GM12878 (cell line): ENCODE measurements around the gene NEMF. TPM values are rescaled to one million over a fixed set of nuclear protein-coding genes. Genes with fewer than 3 reads are reported as not detected.

Source experiments
- ATF7 ChIP-seq: fragments of 450-650 bp; IDR thresholded peaks from 2 replicates; pipeline ENCODE4 v1.6.1; 2016; ENCODE audit warnings: low read depth, mild to moderate bottlenecking
- BACH1 ChIP-seq: fragments of 450-650 bp; IDR thresholded peaks from 2 replicates; pipeline ENCODE4 v1.6.1; 2017; ENCODE audit warnings: mild to moderate bottlenecking, borderline replicate concordance
- BMI1 ChIP-seq: fragments of 450-650 bp; IDR thresholded peaks from 2 replicates; pipeline ENCODE4 v1.6.1; 2016; ENCODE audit warnings: mild to moderate bottlenecking, moderate library complexity, borderline replicate concordance
- CEBPB ChIP-seq, 2 experiments: fragments of 150-350 bp in 1 of 2; IDR thresholded peaks; 2 replicates each; pipeline ENCODE4 v1.6.1; 2012 to 2014; ENCODE audit warnings: low read depth in 2 of 2, low read length in 2 of 2, borderline replicate concordance in 1 of 2, inconsistent platforms in 1 of 2
- EZH2 ChIP-seq: IDR thresholded peaks from 2 replicates; pipeline ENCODE4 v1.6.1; 2012; ENCODE audit warnings: low read depth, mild to moderate bottlenecking, control low read depth, inconsistent platforms, low read length, borderline replicate concordance; ENCODE audit not compliant: control insufficient read depth
- IRF4 ChIP-seq: IDR thresholded peaks from 2 replicates; pipeline ENCODE4 v1.6.1; 2011; ENCODE audit warnings: low read depth, low read length
- MXI1 ChIP-seq: fragments of 150-350 bp; IDR thresholded peaks from 2 replicates; pipeline ENCODE4 v1.6.1; 2011; ENCODE audit warnings: low read depth, mild to moderate bottlenecking, inconsistent platforms, low read length, improper control_type of control experiment
- MYC ChIP-seq: IDR thresholded peaks from 2 replicates; pipeline ENCODE4 v1.6.1; 2011; ENCODE audit warnings: mild to moderate bottlenecking, low read length, moderate library complexity, inconsistent platforms; ENCODE audit not compliant: insufficient read depth, insufficient replicate concordance, insufficient read length, severe bottlenecking
- NFXL1 ChIP-seq: fragments of 450-650 bp; IDR thresholded peaks from 2 replicates; pipeline ENCODE4 v1.6.1; 2017; ENCODE audit warnings: antibody characterized with exemption, mild to moderate bottlenecking, borderline replicate concordance
- POLR2AphosphoS5 ChIP-seq: IDR thresholded peaks from 2 replicates; pipeline ENCODE4 v1.6.1; 2011; ENCODE audit warnings: mild to moderate bottlenecking, low read length, inconsistent platforms
- POU2F2 ChIP-seq: IDR thresholded peaks from 3 replicates; pipeline ENCODE4 v1.6.1; 2011; ENCODE audit warnings: low read depth, mild to moderate bottlenecking, low read length, borderline replicate concordance
- RAD51 ChIP-seq: fragments of 450-650 bp; IDR thresholded peaks from 2 replicates; pipeline ENCODE4 v1.6.1; 2016; ENCODE audit warnings: moderate library complexity, mild to moderate bottlenecking, inconsistent platforms
- RB1 ChIP-seq: fragments of 450-650 bp; formaldehyde crosslinking; IDR thresholded peaks from 2 replicates; pipeline ENCODE4 v1.6.1; 2017; ENCODE audit warnings: mild to moderate bottlenecking, borderline replicate concordance
- SIX5 ChIP-seq: IDR thresholded peaks from 2 replicates; pipeline ENCODE4 v1.6.1; 2011; ENCODE audit warnings: mild to moderate bottlenecking, low read depth, low read length, moderate library complexity; ENCODE audit not compliant: severe bottlenecking
- SMAD5 ChIP-seq: IDR thresholded peaks from 2 replicates; pipeline ENCODE4 v1.6.1; 2016; ENCODE audit warnings: antibody characterized with exemption, low read depth
- SRF ChIP-seq, 2 experiments: IDR thresholded peaks; 2 replicates each; pipeline ENCODE4 v1.6.1; 2011; ENCODE audit warnings: low read depth in 2 of 2, low read length in 2 of 2, mild to moderate bottlenecking in 1 of 2, moderate library complexity in 1 of 2
- TAF1 ChIP-seq: IDR thresholded peaks from 2 replicates; pipeline ENCODE4 v1.6.1; 2011; ENCODE audit warnings: mild to moderate bottlenecking, low read depth, low read length, borderline replicate concordance
- TARDBP ChIP-seq: IDR thresholded peaks from 2 replicates; pipeline ENCODE4 v1.6.1; 2016; ENCODE audit warnings: borderline replicate concordance
- TCF3 ChIP-seq: IDR thresholded peaks from 2 replicates; pipeline ENCODE4 v1.6.1; 2012; ENCODE audit warnings: low read depth, mild to moderate bottlenecking, low read length, borderline replicate concordance; ENCODE audit not compliant: insufficient read depth
- ZBED1 ChIP-seq: IDR thresholded peaks from 2 replicates; pipeline ENCODE4 v1.6.1; 2016; ENCODE audit warnings: borderline replicate concordance
- ZNF384 ChIP-seq: IDR thresholded peaks from 2 replicates; pipeline ENCODE4 v1.6.1; 2012; ENCODE audit warnings: low read depth, mild to moderate bottlenecking, low read length, improper control_type of control experiment, borderline replicate concordance
- polyA plus RNA-seq, 11 experiments: library from polyadenylated mRNA; depleted of rRNA in 4 of 11; unstranded in 6 of 11; stranded (reverse) in 5 of 11; fragments of >200 nt; fragmentation: Nextera tagmentation in 4 of 11; fragmentation: Illumina TruSeq in 1 of 11; extraction: Ambion mirVana in 4 of 11; extraction: Trizol in 1 of 11; gene quantifications; 1 replicate in 1 of 11; 2 replicates in 10 of 11; pipeline versions ENCODE4 v1.2.1 to v1.2.3, GENCODE V29; 2011 to 2016; ENCODE audit warnings: inconsistent platforms in 2 of 11, missing spikeins in 2 of 11, low read depth in 1 of 11
- total RNA-seq, 4 experiments: library from RNA; depleted of rRNA in 3 of 4; stranded (reverse); fragments of >200 nt in 3 of 4; fragmentation: Illumina TruSeq in 1 of 4; extraction: Trizol in 1 of 4; gene quantifications; 2 replicates each; pipeline versions ENCODE4 v1.2.1 to v1.2.3, GENCODE V29; 2013 to 2021
- TF ChIP-seq, protein P1 (sequence below): fragments of 450-650 bp; IDR thresholded peaks from 2 replicates; pipeline ENCODE4 v1.6.1; 2016; ENCODE audit warnings: mild to moderate bottlenecking, moderate library complexity, borderline replicate concordance
- TF ChIP-seq, protein P2 (sequence below): IDR thresholded peaks from 2 replicates; pipeline ENCODE4 v1.6.1; 2012; ENCODE audit warnings: low read depth, low read length, improper control_type of control experiment
- TF ChIP-seq, protein P3 (sequence below): fragments of 450-650 bp; IDR thresholded peaks from 2 replicates; pipeline ENCODE4 v1.6.1; 2016; ENCODE audit warnings: mild to moderate bottlenecking

The NEMF gene
- total and polyA plus RNA-seq, 10 of the 15 experiments (the other 5 are each of a cell fraction or from before 2014, with no cell fraction given), result 31.5 to 80.1 (median 61.1) TPM

DNA sequence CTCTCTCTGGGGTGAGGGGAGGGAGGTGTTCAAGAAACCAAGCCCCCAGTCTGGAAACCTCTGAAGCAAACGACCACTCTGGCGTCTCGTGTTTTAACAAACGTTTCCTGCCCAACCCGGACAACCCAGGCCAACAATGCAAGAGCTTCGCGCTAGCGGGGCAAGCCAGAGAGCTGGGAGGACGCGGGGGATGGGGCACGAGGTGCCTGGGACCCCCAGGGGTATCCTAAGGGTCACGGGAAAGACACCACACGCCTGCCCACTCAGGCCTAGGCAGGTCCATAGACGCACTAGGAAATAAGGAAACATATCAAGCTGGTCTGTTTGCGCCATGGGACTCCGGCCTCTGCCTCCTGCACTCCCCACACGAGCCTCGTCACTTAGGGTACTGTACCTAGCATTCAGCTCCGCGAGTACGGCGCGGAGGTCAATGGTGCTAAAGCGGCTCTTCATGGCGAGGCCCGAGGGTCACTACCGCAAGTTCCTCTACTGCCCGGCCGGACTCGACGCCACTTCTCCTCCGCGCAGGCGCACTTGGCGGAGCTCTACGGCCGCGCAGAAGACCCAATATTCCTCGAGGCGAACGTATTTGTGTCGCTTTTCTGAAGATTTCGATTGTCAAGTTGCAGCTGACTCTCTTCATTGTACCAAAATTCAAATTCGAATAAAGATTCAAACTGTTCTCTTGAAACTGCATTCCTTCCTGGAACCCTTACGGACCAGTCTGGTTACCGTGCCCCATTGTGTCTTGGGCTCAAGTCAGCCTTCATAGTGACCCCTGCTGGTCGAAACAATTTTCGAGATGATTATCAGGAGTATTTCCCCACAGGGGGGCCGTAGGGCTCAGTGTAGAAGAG lies at the start of gene NEMF (continued):
- TF ChIP-seq EZH2 (no peak), BMI1 (no peak), MXI1 (peak; percentile 80), ZNF384 (no peak), SRF (IDR thresholded peaks at IDR 0.05; ENCODE audit: low read depth in 2 of 2, low read length in 2 of 2) (no peak), RAD51 (no peak; the same call in 1 of the 2 replicates), SIX5 (no peak), ZBED1 (no peak), TAF1 (peak; percentile 79), BACH1 (no peak), POU2F2 (peak; percentile 79; the same call in 2 of the 3 replicates), MYC (peak; percentile 40), TCF3 (no peak), IRF4 (no peak), SMAD5 (peak; percentile 79; the same call in 1 of the 2 replicates), POLR2AphosphoS5 (peak; percentile 94), CEBPB (IDR thresholded peaks at IDR 0.05; ENCODE audit: borderline replicate concordance in 1 of 2, low read depth in 2 of 2, low read length in 2 of 2) (no peak), ATF7 (peak; percentile 64), NFXL1 (no peak), RB1 (0 out of 2 replicates have a peak, but pooled peaks have one; percentile 55), TARDBP (no peak)
- TF ChIP-seq, protein P1, sequence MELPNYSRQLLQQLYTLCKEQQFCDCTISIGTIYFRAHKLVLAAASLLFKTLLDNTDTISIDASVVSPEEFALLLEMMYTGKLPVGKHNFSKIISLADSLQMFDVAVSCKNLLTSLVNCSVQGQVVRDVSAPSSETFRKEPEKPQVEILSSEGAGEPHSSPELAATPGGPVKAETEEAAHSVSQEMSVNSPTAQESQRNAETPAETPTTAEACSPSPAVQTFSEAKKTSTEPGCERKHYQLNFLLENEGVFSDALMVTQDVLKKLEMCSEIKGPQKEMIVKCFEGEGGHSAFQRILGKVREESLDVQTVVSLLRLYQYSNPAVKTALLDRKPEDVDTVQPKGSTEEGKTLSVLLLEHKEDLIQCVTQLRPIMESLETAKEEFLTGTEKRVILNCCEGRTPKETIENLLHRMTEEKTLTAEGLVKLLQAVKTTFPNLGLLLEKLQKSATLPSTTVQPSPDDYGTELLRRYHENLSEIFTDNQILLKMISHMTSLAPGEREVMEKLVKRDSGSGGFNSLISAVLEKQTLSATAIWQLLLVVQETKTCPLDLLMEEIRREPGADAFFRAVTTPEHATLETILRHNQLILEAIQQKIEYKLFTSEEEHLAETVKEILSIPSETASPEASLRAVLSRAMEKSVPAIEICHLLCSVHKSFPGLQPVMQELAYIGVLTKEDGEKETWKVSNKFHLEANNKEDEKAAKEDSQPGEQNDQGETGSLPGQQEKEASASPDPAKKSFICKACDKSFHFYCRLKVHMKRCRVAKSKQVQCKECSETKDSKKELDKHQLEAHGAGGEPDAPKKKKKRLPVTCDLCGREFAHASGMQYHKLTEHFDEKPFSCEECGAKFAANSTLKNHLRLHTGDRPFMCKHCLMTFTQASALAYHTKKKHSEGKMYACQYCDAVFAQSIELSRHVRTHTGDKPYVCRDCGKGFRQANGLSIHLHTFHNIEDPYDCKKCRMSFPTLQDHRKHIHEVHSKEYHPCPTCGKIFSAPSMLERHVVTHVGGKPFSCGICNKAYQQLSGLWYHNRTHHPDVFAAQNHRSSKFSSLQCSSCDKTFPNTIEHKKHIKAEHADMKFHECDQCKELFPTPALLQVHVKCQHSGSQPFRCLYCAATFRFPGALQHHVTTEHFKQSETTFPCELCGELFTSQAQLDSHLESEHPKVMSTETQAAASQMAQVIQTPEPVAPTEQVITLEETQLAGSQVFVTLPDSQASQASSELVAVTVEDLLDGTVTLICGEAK, result no peak; the same call in 1 of the 2 replicates
- TF ChIP-seq, protein P2, sequence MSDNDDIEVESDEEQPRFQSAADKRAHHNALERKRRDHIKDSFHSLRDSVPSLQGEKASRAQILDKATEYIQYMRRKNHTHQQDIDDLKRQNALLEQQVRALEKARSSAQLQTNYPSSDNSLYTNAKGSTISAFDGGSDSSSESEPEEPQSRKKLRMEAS, result no peak; the same call in 1 of the 2 replicates
- TF ChIP-seq, protein P3, sequence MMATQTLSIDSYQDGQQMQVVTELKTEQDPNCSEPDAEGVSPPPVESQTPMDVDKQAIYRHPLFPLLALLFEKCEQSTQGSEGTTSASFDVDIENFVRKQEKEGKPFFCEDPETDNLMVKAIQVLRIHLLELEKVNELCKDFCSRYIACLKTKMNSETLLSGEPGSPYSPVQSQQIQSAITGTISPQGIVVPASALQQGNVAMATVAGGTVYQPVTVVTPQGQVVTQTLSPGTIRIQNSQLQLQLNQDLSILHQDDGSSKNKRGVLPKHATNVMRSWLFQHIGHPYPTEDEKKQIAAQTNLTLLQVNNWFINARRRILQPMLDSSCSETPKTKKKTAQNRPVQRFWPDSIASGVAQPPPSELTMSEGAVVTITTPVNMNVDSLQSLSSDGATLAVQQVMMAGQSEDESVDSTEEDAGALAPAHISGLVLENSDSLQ, result no peak
